ES-I3 (cell line): Measurements from ENCODE around the gene SIM1.

Experiments used
- H3K36me3 ChIP-seq: 2 replicates; pipeline ENCODE4 v1.6.1; 2013; ENCODE audit warnings: mild to moderate bottlenecking, low read length, control low read depth, moderate library complexity; ENCODE audit not compliant: insufficient read depth
- H3K4me1 ChIP-seq: 2 replicates; pipeline ENCODE4 v1.6.1; 2013; ENCODE audit warnings: mild to moderate bottlenecking, control low read depth, low read length; ENCODE audit not compliant: insufficient read depth
- H3K9ac ChIP-seq: 2 replicates; pipeline ENCODE4 v1.6.1; 2013; ENCODE audit warnings: low read depth, mild to moderate bottlenecking, low read length, moderate library complexity
- H3K9me3 ChIP-seq: 2 replicates; pipeline ENCODE4 v1.6.1; 2013; ENCODE audit warnings: mild to moderate bottlenecking, low read length, moderate library complexity; ENCODE audit not compliant: control insufficient read depth, insufficient read depth

The SIM1 gene

DNA sequence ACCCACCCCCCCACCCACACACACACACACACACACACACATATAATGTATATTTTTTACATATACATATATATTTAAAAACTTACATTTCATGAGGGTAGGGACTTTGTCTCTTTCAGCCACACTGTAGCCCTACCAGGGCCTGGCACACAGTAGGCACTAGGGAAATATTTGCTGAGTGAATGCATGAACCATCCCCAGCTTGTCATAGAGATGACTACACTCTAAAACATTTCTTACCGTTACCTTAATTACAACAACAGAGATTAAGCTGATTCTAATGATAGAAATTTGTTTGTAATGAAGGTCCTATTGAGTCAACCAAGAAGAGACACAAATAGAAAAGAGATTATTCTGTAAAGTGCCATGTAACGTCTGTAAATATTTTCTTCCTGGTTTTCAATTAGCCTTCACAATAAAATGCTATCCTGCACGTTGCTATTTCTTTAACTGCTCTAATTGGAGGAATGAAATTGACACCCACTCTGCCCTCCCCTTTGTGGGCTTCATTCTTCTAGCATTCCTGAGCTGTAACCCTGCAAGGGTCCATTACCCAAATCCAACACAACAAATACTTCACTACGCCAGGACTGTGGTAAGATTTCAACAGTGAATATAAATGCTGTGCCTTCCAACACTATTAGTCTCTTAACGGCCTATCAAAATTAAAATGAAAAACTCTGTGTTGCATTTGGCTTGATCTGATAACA lies 30.8 kb downstream of the SIM1 start:
- H3K4me1 ChIP-seq: 0 out of 2 replicates have a peak, but pooled peaks cover 3% of the 10 kb centered on the region
- no peaks in the 10 kb centered on the region for H3K9me3 ChIP-seq
- H3K9ac ChIP-seq: no peak overlapping the region
- H3K36me3 ChIP-seq: no peaks in the 10 kb centered on the region

DNA sequence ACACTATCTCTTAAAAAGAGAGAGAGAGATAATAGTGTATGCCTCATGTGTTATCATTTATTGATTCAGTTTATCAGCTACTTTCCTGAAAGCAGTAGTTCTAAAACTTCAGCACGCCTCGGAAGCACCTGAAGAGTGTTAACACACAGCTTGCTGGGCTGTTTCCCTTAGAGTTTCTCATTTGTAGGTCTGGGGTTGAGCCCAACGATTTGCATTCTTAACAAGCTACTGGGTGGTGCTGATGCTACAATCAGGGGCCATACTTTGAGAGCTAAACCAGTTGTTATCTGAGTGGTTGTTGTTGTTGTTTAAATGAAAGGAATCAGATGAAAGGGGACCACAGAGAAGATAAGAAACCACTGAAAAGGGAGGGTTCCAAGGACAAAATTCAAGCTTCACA lies 32.6 kb downstream of the SIM1 start:
- Histone ChIP-seq H3K36me3 (no peaks in the 10 kb centered on the region), H3K4me1 (0 out of 2 replicates have a peak, but pooled peaks cover 3% of the 10 kb centered on the region), H3K9ac (no peak overlapping the region), H3K9me3 (no peaks in the 10 kb centered on the region)

DNA sequence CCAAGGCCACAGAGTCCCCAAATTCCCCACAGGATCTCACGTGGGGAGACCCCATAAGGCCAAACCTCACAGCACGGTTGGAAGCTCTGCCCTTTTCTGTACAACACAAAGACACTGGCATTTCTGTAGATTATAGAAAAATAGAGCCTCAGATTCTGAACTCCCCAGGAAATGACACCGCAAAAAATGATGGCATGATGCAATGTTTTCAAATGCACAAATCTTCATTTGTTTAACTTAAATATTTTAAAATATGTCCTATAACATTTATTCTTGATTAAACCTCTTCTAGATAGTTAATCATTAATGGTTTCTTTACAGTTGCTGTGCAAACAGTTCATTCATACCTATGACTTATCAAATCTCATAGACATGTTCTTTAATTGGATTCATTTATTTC lies 33.8 kb downstream of the SIM1 start:
- H3K9ac ChIP-seq: no peak overlapping the region
- no peaks in the 10 kb centered on the region for H3K36me3 ChIP-seq
- peaks cover 3% of the 10 kb centered on the region; the same call in 1 of the 2 replicates for H3K4me1 ChIP-seq
- H3K9me3 ChIP-seq: no peaks in the 10 kb centered on the region

GRCh38 chr6:100427452-100427851 lies 37.3 kb downstream of the SIM1 start:
- H3K36me3 ChIP-seq: no peaks in the 10 kb centered on the region
- no peaks in the 10 kb centered on the region for H3K9me3 ChIP-seq
- no peak overlapping the region for H3K9ac ChIP-seq
- H3K4me1 ChIP-seq: no peaks in the 10 kb centered on the region; the same call in 1 of the 2 replicates

DNA sequence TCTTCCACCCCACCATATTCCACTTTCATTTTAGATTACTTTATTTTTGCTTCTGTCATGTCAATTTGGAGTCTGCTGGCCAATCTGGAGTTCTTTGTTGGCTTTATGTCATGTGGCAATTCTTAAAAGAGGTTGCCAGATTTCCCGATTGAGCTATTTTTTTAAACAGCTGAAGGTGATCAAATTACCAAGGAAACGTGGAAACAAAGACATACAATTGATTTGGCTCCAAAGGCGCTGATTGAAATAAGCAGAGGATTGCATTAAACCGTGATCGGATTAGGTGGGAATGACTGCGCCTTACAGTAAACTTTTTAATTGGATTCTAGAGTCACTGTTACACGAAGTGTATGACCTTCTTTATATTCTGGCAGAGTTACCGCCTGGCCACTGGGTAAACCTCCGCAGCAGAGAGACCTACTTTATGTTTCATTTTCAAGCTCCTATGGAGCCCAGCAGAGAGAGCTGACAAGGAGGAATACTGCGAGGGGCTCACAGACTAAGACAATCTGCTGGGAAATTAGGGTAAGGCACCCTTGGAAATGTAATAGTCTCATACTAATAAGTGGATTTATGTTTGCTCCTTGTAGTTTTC lies 37.9 kb downstream of the SIM1 start:
- Histone ChIP-seq H3K36me3 (no peaks in the 10 kb centered on the region), H3K9me3 (no peaks in the 10 kb centered on the region), H3K9ac (no peak overlapping the region), H3K4me1 (no peaks in the 10 kb centered on the region; the same call in 1 of the 2 replicates)

- Histone ChIP-seq H3K9ac (no peak overlapping the region), H3K4me1 (peaks cover 4% of the 10 kb centered on the region; the same call in 1 of the 2 replicates), H3K36me3 (no peaks in the 10 kb centered on the region), H3K9me3 (no peaks in the 10 kb centered on the region)
These were observed 38.5 kb downstream of the SIM1 start for GRCh38 chr6:100426241-100426640.

DNA sequence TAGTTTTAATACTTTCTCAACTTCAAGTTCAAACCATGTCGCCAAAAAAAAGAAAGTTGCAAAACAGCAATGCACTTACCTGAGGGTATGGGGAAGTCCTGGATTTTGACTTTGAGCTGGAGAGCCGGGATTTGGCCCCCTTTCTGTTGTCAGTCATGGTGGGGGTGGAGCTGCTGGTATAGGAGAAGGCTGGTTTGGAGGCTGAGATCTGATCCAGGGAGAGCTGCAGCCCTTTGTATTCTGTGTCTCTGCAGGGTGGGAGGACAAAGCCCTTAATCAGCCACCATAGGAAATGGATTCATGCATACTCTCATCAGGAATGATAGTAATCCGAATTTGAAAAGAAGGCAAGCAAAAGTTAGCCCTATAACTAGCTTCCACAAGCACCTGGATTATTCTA lies 44.0 kb downstream of the SIM1 start:
- no peak overlapping the region for H3K9ac ChIP-seq
- no peaks in the 10 kb centered on the region for H3K9me3 ChIP-seq
- H3K36me3 ChIP-seq: no peaks in the 10 kb centered on the region
- peaks cover 19% of the 10 kb centered on the region for H3K4me1 ChIP-seq

DNA sequence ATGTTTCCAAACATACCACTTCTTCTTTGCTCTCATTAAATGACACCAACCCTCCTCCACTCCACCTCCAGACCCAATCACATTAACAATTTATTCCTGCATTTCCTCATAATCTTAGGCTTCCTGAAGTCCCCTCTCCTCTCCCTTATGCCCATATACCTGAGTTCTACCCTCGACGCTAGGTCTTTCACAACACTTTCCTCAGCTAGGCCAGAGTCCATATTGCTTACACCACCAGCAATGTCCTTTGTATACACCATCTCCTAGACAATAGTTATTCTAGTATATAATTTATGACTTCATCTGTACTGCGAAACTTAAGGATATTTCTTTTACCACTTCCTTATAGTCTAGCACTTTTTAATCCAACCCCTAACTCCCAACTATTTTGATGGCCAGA lies 47.7 kb downstream of the SIM1 start:
- no peak overlapping the region for H3K9ac ChIP-seq
- peaks cover 19% of the 10 kb centered on the region for H3K4me1 ChIP-seq
- H3K9me3 ChIP-seq: no peaks in the 10 kb centered on the region
- no peaks in the 10 kb centered on the region for H3K36me3 ChIP-seq

- no peak overlapping the region for H3K9ac ChIP-seq
- H3K4me1 ChIP-seq: peaks cover 11% of the 10 kb centered on the region
- no peaks in the 10 kb centered on the region for H3K9me3 ChIP-seq
- no peaks in the 10 kb centered on the region for H3K36me3 ChIP-seq
These were observed 49.0 kb downstream of the SIM1 start for GRCh38 chr6:100415768-100416167.

DNA sequence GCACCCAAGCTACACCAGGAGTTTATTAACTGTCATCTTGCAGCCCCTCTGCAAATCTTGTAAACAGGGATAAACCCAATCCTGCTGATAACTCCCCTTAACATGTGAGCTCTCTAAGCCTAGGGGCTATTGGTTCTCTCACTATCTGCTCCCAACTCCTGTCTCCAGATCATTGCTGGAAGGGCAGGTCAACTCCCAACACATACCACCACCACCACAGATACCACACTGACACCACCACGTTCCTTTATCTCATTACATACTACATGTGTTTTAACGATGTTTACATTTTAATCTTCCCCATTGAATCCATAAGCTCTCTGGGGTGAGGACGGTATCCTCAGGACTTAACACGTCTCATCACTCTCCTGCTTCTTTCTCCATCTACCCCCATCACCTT lies 51.8 kb downstream of the SIM1 start:
- Histone ChIP-seq H3K9ac (no peak overlapping the region), H3K4me1 (no peaks in the 10 kb centered on the region), H3K9me3 (no peaks in the 10 kb centered on the region), H3K36me3 (no peaks in the 10 kb centered on the region)

DNA sequence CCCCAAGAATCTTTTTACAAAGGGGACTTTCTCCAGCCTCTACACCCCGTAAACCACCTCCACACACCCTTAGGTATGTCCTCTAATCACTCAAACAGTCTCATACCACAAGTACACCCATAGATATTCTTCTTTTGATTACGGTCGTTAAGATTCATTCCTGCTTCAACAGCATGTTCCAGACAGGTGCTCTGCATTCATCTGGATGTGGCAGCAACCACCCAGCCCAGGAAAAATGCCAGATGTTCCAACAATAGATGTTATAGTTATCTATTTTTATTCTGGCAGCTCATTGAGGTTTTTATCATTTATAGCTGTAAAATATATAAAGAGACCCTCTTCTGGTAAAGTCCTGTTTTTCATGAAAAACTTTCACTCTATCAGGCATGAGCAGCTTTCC lies 60.7 kb downstream of the SIM1 start:
- Histone ChIP-seq H3K4me1 (no peaks in the 10 kb centered on the region), H3K9me3 (no peaks in the 10 kb centered on the region), H3K36me3 (no peaks in the 10 kb centered on the region), H3K9ac (no peak overlapping the region)

- Histone ChIP-seq H3K4me1 (no peaks in the 10 kb centered on the region), H3K9ac (no peak overlapping the region), H3K36me3 (no peaks in the 10 kb centered on the region), H3K9me3 (no peaks in the 10 kb centered on the region)
These were observed 71.2 kb downstream of the SIM1 start for GRCh38 chr6:100393493-100393892.

- no peaks in the 10 kb centered on the region for H3K9me3 ChIP-seq
- H3K9ac ChIP-seq: no peak overlapping the region
- no peaks in the 10 kb centered on the region for H3K4me1 ChIP-seq
- no peaks in the 10 kb centered on the region for H3K36me3 ChIP-seq
These were observed 72.3 kb downstream of the SIM1 start for GRCh38 chr6:100392423-100392822.

DNA sequence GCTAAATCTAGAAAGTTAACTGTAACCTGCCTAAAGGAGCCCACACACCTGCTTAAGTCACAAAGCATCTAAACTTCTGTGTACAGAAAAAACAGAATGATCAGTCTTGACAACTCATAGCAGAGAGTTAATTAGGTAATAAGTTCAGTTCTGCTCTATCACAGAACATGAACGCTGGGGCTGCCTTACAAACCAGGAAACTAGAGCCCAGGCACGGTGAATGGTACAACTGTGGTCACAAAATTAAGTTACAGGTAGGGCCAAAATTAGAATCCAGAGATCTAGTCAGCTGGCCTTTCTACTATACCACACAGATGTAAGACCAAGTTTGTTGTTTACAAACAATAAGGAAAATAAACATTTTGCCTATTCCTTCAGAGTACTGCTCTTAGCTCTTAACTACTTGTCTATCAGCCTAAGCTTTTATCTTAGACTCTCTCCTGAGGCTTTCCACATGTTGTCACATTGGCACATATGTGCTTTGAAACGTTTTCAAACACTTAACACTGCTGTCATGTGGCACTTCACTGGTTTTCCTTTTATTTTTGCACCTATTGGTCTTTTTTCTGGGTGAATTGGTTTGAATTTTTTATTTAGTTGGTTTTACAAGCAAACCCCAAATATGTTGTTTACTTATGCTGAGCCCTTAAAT lies 75.7 kb downstream of the SIM1 start:
- Histone ChIP-seq H3K36me3 (no peaks in the 10 kb centered on the region), H3K9me3 (no peaks in the 10 kb centered on the region)

GRCh38 chr6:100382767-100383195 lies 81.9 kb downstream of the SIM1 start:
- Histone ChIP-seq H3K36me3 (no peaks in the 10 kb centered on the region), H3K9ac (no peak overlapping the region)

More for the DNA sequence above, 75.7 kb downstream of the SIM1 start:
- no peak overlapping the region for H3K9ac ChIP-seq
- H3K4me1 ChIP-seq: no peaks in the 10 kb centered on the region

More at GRCh38 chr6:100382767-100383195, 81.9 kb downstream of the SIM1 start:
- Histone ChIP-seq H3K4me1 (no peaks in the 10 kb centered on the region), H3K9me3 (no peaks in the 10 kb centered on the region)
